Measurements from ENCODE around the gene NT5M.

DNA sequence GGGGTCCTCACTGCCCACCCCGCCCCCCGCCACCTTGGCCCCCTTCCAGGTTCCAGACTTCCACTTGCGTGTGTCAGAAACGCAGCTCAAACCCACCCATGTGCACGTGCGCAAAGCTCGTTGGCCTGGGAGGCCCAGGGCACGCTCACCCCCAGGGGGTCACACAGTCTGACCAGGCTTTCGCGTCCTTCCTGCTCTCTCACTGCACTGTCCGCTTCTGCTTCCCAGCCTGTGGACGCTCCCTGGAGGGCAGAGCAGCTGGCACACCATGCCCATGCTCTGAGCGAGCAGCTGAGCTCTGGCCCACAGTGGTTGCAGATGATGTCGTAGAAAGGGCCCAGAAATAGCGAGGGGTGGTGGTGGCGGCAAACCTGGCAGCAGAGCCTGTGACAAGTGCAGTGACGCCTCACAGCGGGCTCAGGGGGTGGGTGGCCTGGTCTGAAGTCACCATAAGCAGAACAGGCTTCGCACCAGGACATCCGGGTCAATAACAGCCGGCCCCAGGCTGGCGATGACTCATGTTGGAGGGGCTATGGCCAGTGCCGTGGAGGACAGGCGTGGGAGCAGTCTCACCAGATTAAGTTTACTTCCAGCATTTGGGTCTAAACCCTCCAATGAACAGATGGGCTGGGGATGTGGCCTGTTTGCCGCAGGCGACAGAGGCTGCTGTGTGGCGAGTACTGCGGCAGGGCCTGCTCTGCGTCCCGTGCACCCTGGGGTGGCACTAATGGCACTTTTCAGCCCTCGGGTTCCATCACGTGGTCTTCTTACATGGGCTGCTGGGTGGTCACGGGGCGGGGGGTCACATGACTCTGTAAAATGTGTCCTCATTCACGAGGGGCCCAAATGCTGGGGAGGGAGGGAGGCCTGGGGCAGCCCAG, 49.0 kb downstream of the NT5M start:
- no peak for TF ChIP-seq POLR2AphosphoS5 (IDR thresholded peaks at IDR 0.05; ENCODE audit: low read depth, low read length)
- no peak for TF ChIP-seq ZBTB33 (IDR thresholded peaks at IDR 0.05; ENCODE audit: extremely low read depth, insufficient replicate concordance, low read length)
- no peak for TF ChIP-seq YY1 (IDR thresholded peaks at IDR 0.05; ENCODE audit: extremely low read depth, insufficient replicate concordance, low read depth, low read length)
- TF ChIP-seq CTCF (IDR thresholded peaks at IDR 0.05 in 2 of 3, conservative IDR thresholded peaks at IDR 0.05 in 1 of 3; ENCODE audit: borderline replicate concordance in 1 of 3, insufficient read depth in 1 of 3, low read depth in 2 of 3, low read length in 2 of 3), result no peak
- no peak for TF ChIP-seq POLR2A (IDR thresholded peaks at IDR 0.05; ENCODE audit: borderline replicate concordance, extremely low read depth, insufficient read depth, insufficient read length)
